Measurements from ENCODE around the gene RAB11A.

Gene RAB11A

GRCh38 chr15:65888981-65889380, 19.7 kb downstream of the RAB11A start:
- no peak for TF ChIP-seq CTCF (IDR thresholded peaks at IDR 0.05; ENCODE audit: low read depth, low read length)

GRCh38 chr15:65893060-65893459, 23.8 kb downstream of the RAB11A start:
- H3K4me3 ChIP-seq (ENCODE audit: low read depth, low read length), result no peak overlapping the region
- no peak for TF ChIP-seq CTCF (IDR thresholded peaks at IDR 0.05; ENCODE audit: low read depth, low read length)

More at GRCh38 chr15:65888981-65889380, 19.7 kb downstream of the RAB11A start:
- no peak overlapping the region for H3K4me3 ChIP-seq (ENCODE audit: low read depth, low read length)

GRCh38 chr15:65896236-65896635, 26.9 kb downstream of the RAB11A start:
- TF ChIP-seq CTCF (IDR thresholded peaks at IDR 0.05; ENCODE audit: low read depth, low read length), result no peak
- no peak overlapping the region for H3K4me3 ChIP-seq (ENCODE audit: low read depth, low read length)

- TF ChIP-seq CTCF (IDR thresholded peaks at IDR 0.05; ENCODE audit: low read depth, low read length), result no peak
These were observed 31.2 kb downstream of the RAB11A start for GRCh38 chr15:65900488-65900887.

GRCh38 chr15:65901336-65901735, 32.0 kb downstream of the RAB11A start:
- no peak for TF ChIP-seq CTCF (IDR thresholded peaks at IDR 0.05; ENCODE audit: low read depth, low read length)
- no peak overlapping the region for H3K4me3 ChIP-seq (ENCODE audit: low read depth, low read length)

More at GRCh38 chr15:65900488-65900887, 31.2 kb downstream of the RAB11A start:
- no peak overlapping the region for H3K4me3 ChIP-seq (ENCODE audit: low read depth, low read length)

GRCh38 chr15:65901836-65902235, 32.5 kb downstream of the RAB11A start:
- no peak overlapping the region for H3K4me3 ChIP-seq (ENCODE audit: low read depth, low read length)
- TF ChIP-seq CTCF (IDR thresholded peaks at IDR 0.05; ENCODE audit: low read depth, low read length), result no peak

GRCh38 chr15:65902373-65902772, 33.1 kb downstream of the RAB11A start:
- no peak for TF ChIP-seq CTCF (IDR thresholded peaks at IDR 0.05; ENCODE audit: low read depth, low read length)
- no peak overlapping the region for H3K4me3 ChIP-seq (ENCODE audit: low read depth, low read length)
